Astrocyte of the spinal cord (primary cell): Measurements from ENCODE around the gene NUDT17.

Experiments used
- DNase-seq: peaks from one replicate; pipeline ENCODE4 v3.0.0; 2011; ENCODE audit warnings: low read depth, low spot score
- H3K4me3 ChIP-seq: 2 replicates; pipeline ENCODE4 v1.5.1; 2011; ENCODE audit warnings: low read depth, mild to moderate bottlenecking, low read length, moderate library complexity
- CTCF ChIP-seq: IDR thresholded peaks from 2 replicates; pipeline ENCODE4 v1.5.1; 2012; ENCODE audit warnings: low read depth, mild to moderate bottlenecking, low read length, inconsistent platforms
- in situ Hi-C: cut with HindIII; loops from 2 replicates; pipeline ENCODE4 v1.10.0; 2017; ENCODE audit warnings: low sequenced_read_pairs

Gene NUDT17

DNA sequence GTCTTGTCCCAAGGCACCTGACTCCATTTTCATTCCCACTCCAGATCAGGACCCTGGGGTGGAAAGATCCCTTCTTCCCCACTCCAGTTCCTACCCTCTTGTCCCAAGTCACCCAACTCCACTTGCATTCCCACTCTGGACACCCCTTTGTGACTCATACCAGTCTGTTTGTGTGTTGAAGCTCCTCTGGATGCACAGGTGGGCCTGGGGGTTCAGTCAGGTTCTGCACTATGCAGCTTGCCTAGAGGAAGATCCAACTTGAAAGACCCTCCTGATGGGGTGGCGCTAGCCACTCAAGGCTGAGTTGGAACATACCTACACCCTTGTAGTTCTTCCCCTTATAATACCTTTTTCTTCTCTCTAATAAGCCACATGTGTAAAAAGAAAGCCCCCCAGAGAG, 50.0 kb downstream of the NUDT17 start:
- TF ChIP-seq CTCF = no peak
- in situ Hi-C loops = no loop called here
- no peak for DNase-seq
- no peak overlapping the region for H3K4me3 ChIP-seq

- no peak overlapping the region for H3K4me3 ChIP-seq
- TF ChIP-seq CTCF = no peak
- in situ Hi-C loops = no loop called here
- no peak for DNase-seq
Observed at GRCh38 chr1:145897969-145898368, 52.5 kb downstream of the NUDT17 start.
